Prostate gland (tissue), 2 donors: ENCODE data around the gene CHST1. TPM values are rescaled to one million over a fixed set of nuclear protein-coding genes. Genes with fewer than 3 reads are reported as not detected.

ENCODE experiments used
- DNase-seq: peaks from one replicate; pipeline ENCODE4 v3.0.0-alpha.2; 2019; ENCODE audit warnings: low spot score
- H3K27ac ChIP-seq, 2 donors: fragments of 200-600 bp; sonication (generic); 2 replicates each; pipeline ENCODE4 v1.5.1; 2017 to 2019
- H3K27me3 ChIP-seq: fragments of 200-600 bp; sonication (generic); replicated peaks from 2 replicates; pipeline ENCODE4 v1.5.1; 2019; ENCODE audit not compliant: insufficient read depth
- H3K36me3 ChIP-seq, 2 donors: fragments of 200-600 bp; sonication (generic); 1 replicate in 1 of 2; 2 replicates in 1 of 2; pipeline versions ENCODE4 v1.5.1 to v1.8.1; 2017 to 2019
- H3K4me1 ChIP-seq: fragments of 200-600 bp; sonication (generic); replicated peaks from 2 replicates; pipeline ENCODE4 v1.5.1; 2019
- H3K4me3 ChIP-seq, 2 donors: fragments of 200-600 bp; sonication (generic); 2 replicates each; pipeline ENCODE4 v1.5.1; 2017 to 2019
- H3K9me3 ChIP-seq: fragments of 200-600 bp; sonication (generic); 2 replicates; pipeline ENCODE4 v1.5.1; 2017
- POLR2A ChIP-seq: fragments of 450-650 bp; IDR thresholded peaks from one replicate; pipeline ENCODE4 v1.6.1; 2016; ENCODE audit warnings: antibody characterized with exemption, mild to moderate bottlenecking
- POLR2AphosphoS5 ChIP-seq: sonication (generic); formaldehyde crosslinking; IDR thresholded peaks from one replicate; pipeline ENCODE4 v1.6.1; 2017; ENCODE audit warnings: antibody characterized with exemption
- WGBS: methylation state at CpG from one replicate; pipeline ENCODE4 v1.1.5; 2018; 5-methylcytosine and 5-hydroxymethylcytosine counted together
- intact Hi-C: fragments of 100-400 bp; cut with DNase I; formaldehyde crosslinking; loops from one replicate; pipeline ENCODE4 v1.14.2; 2022
- total RNA-seq, 2 donors: library from RNA; depleted of rRNA; stranded (reverse); fragments of >200 nt; gene quantifications; one replicate each; pipeline ENCODE4 v1.1.0, GENCODE V29; 2016
- TF ChIP-seq, protein P1 (sequence below), 4 experiments: fragments of 200-600 bp in 2 of 4; fragments of 450-650 bp in 2 of 4; sonication (generic) in 2 of 4; IDR thresholded peaks; 1 replicate in 3 of 4; 2 replicates in 1 of 4; pipeline ENCODE4 v1.5.1; 2016 to 2019; ENCODE audit warnings: antibody characterized with exemption in 4 of 4, mild to moderate bottlenecking in 2 of 4, moderate library complexity in 2 of 4

Gene CHST1
- total RNA-seq, 2 donors from 2014 or later, result 0.32 to 4.4 TPM

DNA sequence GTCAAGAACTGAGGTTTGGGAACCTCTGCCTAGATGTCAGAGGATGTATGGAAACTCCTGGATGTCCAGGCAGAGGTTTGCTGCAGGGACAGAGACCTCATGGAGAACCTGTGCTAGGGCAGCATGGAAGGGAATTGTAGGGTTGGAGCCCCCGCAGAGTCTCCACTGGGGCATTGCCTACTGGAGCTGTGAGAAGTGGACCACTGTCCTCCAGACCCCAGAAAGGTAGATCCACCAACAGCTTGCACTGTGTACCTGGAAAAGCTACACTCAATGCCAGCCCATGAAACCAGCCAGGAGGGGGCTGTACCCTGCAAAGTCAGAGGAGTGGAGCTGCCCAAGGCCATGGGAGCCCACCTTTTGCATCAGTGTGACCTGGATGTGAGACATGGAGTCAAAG, 29.5 kb downstream of the CHST1 start:
- Histone ChIP-seq H3K27ac (no peak overlapping the region), H3K27me3 (peaks cover 3% of the 10 kb centered on the region), H3K4me3 (no peak overlapping the region), H3K9me3 (no peaks in the 10 kb centered on the region), H3K36me3 (no peaks in the 10 kb centered on the region), H3K4me1 (no peaks in the 10 kb centered on the region)
- intact Hi-C loops, result no loop called here
- DNase-seq, result no peak
- 100% methylated on average over 1 of the region's 1 CpG for WGBS
- TF ChIP-seq POLR2AphosphoS5 (no peak), POLR2A (no peak)
- TF ChIP-seq, protein P1, sequence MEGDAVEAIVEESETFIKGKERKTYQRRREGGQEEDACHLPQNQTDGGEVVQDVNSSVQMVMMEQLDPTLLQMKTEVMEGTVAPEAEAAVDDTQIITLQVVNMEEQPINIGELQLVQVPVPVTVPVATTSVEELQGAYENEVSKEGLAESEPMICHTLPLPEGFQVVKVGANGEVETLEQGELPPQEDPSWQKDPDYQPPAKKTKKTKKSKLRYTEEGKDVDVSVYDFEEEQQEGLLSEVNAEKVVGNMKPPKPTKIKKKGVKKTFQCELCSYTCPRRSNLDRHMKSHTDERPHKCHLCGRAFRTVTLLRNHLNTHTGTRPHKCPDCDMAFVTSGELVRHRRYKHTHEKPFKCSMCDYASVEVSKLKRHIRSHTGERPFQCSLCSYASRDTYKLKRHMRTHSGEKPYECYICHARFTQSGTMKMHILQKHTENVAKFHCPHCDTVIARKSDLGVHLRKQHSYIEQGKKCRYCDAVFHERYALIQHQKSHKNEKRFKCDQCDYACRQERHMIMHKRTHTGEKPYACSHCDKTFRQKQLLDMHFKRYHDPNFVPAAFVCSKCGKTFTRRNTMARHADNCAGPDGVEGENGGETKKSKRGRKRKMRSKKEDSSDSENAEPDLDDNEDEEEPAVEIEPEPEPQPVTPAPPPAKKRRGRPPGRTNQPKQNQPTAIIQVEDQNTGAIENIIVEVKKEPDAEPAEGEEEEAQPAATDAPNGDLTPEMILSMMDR (IDR thresholded peaks at IDR 0.05), result no peak

DNA sequence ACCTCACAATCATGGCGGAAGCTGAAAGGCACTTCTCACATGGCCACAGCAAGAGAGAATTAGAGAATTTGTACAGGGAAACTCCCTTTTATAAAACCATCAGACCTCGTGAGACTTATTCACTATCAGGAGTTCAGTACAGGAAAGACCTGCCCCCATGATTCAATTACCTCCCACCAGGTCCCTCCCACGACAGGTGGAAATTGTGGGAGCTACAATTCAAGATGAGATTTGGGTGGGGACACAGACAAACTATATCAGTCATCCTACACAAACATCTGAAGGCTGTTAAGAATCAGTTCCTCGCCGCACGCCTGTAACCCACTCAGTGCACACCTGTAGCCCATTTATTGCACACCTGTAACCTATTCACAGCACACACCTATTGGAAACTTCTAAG, 39.8 kb downstream of the CHST1 start:
- Histone ChIP-seq H3K27ac (no peak overlapping the region), H3K4me1 (no peaks in the 10 kb centered on the region), H3K27me3 (no peaks in the 10 kb centered on the region), H3K4me3 (no peak overlapping the region), H3K9me3 (no peaks in the 10 kb centered on the region), H3K36me3 (no peaks in the 10 kb centered on the region)
- DNase-seq, result no peak
- TF ChIP-seq, protein P1 (IDR thresholded peaks at IDR 0.05), result no peak
- no peak for TF ChIP-seq POLR2AphosphoS5
- no peak for TF ChIP-seq POLR2A
- 83% methylated on average over 6 of the region's 6 CpGs for WGBS
- intact Hi-C loops, result no loop called here

DNA sequence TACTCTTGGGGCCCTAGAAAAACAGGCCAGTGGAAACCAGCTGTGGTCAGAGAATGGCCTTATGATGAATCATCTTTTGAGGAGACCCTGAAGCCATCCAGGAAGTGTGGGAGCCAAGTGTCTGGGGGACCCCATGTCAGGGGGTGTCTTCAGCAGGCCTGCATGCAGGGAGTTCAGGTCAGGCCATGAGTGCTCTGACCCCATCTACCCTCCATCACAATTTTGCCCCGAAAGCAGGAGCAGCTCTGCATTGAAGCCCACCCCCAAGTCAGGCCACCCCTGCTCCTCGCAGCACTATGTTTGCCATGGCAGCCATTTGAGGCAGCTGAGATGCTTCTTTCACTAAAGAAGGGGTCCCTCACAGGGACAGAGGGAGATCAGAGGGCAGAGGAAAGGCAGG, 41.3 kb downstream of the CHST1 start:
- no peak overlapping the region for H3K27ac ChIP-seq
- H3K27me3 ChIP-seq, result no peaks in the 10 kb centered on the region
- no peak overlapping the region for H3K4me3 ChIP-seq
- WGBS, result 92% methylated on average over 2 of the region's 2 CpGs
- TF ChIP-seq POLR2AphosphoS5 (no peak), POLR2A (no peak)
- TF ChIP-seq, protein P1 (IDR thresholded peaks at IDR 0.05), result no peak
- H3K4me1 ChIP-seq, result no peaks in the 10 kb centered on the region
- intact Hi-C loops, result no loop called here
- H3K36me3 ChIP-seq, result no peaks in the 10 kb centered on the region
- DNase-seq, result no peak
- no peaks in the 10 kb centered on the region for H3K9me3 ChIP-seq

DNA sequence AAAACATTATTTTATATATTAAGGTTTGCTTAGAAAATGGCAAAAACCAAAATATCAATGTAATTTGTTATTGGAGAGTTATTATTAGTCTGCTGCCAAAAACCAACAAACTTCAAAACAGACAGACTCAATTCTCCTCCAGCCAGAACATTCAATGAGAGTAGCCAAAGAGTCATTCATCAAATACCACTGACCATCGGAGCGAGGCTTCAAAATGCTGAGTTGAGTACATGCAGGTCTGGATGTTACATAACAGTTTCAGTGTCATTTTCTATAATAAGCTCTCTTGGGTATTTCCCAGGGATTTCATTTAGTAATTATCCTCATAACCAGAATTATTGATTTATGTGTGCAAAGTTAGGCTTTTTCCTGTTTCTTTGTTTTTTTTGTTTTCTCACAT, 42.6 kb downstream of the CHST1 start:
- 69% methylated on average over 2 of the region's 2 CpGs for WGBS
- intact Hi-C loops, result no loop called here
- DNase-seq, result no peak
- TF ChIP-seq POLR2A (no peak), POLR2AphosphoS5 (no peak)
- TF ChIP-seq, protein P1 (IDR thresholded peaks at IDR 0.05), result no peak
- Histone ChIP-seq H3K9me3 (no peaks in the 10 kb centered on the region), H3K4me3 (no peak overlapping the region), H3K27me3 (no peaks in the 10 kb centered on the region), H3K4me1 (no peaks in the 10 kb centered on the region), H3K36me3 (no peaks in the 10 kb centered on the region), H3K27ac (no peak overlapping the region)

DNA sequence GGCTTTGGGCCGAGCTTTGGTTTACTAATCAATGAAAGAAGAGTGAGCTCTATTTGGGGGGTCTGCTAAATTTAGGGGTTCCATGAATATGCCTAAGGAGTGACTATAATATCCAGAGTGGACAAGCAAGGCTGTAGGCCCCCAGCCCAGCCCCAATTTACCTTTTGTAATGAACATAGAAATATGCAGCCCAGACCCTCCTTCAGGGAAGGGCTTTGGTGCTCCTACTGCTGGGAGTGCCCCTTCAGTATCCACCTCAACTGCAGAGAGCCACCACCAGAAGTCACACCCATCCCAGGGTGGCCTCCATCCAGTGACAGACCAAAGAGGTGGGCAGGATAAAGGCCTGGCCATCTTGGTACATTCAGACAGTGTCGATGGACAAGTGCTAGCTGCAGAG, 43.1 kb downstream of the CHST1 start:
- Histone ChIP-seq H3K27ac (no peak overlapping the region), H3K9me3 (no peaks in the 10 kb centered on the region), H3K4me3 (no peak overlapping the region), H3K27me3 (no peaks in the 10 kb centered on the region), H3K4me1 (no peaks in the 10 kb centered on the region), H3K36me3 (no peaks in the 10 kb centered on the region)
- no peak for DNase-seq
- WGBS, result 92% methylated on average over 2 of the region's 2 CpGs
- intact Hi-C loops, result no loop called here
- no peak for TF ChIP-seq POLR2AphosphoS5
- no peak for TF ChIP-seq POLR2A
- TF ChIP-seq, protein P1 (IDR thresholded peaks at IDR 0.05), result no peak
